ENCODE measurements around the gene FXYD7.
A peak's percentile ranks its signal among the peaks of the same experiment; 100 is the strongest.
"Not testable (repeated sequence)": the region's sequence is repeated elsewhere in the genome, so short reads cannot be mapped to it uniquely, and the experiment has no call there.

FXYD7 gene

DNA sequence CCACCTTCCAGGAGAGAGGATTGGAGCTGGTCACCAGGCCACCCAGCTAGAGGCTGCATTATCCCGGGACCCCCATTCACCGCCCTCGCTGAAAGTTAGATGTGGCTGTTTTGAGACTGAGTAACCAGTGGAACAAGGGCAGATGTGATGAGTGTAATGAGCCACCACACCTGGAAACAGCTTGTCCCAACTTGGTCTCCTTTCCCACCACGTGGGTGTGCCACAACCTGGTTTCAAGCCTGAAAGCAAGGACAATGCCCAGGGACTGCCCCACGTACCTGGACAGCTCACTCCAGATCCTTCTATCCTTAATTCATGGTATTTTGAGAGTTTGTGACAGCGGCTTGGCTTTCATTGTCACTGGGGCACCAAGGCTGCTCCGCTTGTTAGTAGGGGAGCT, 15.2 kb upstream of the FXYD7 start:
- Histone ChIP-seq H3K27me3 (replicated peaks; ENCODE audit: control insufficient read depth, insufficient read depth, low read length, poor library complexity, severe bottlenecking) (no peaks in the 10 kb centered on the region), H3K27ac (ENCODE audit: insufficient read depth, low read length, poor library complexity, severe bottlenecking) (no peak overlapping the region), H3K36me3 (ENCODE audit: control insufficient read depth, insufficient read depth, low read length) (no peaks in the 10 kb centered on the region), H3K9me3 (ENCODE audit: control insufficient read depth, low read length) (no peaks in the 10 kb centered on the region), H3K4me3 (ENCODE audit: insufficient read depth, low read depth, low read length, poor library complexity, severe bottlenecking) (no peak overlapping the region), H3K4me1 (ENCODE audit: control insufficient read depth, insufficient read depth, low read length, poor library complexity, severe bottlenecking) (peaks cover 5% of the 10 kb centered on the region)
- DNase-seq: no peak

DNA sequence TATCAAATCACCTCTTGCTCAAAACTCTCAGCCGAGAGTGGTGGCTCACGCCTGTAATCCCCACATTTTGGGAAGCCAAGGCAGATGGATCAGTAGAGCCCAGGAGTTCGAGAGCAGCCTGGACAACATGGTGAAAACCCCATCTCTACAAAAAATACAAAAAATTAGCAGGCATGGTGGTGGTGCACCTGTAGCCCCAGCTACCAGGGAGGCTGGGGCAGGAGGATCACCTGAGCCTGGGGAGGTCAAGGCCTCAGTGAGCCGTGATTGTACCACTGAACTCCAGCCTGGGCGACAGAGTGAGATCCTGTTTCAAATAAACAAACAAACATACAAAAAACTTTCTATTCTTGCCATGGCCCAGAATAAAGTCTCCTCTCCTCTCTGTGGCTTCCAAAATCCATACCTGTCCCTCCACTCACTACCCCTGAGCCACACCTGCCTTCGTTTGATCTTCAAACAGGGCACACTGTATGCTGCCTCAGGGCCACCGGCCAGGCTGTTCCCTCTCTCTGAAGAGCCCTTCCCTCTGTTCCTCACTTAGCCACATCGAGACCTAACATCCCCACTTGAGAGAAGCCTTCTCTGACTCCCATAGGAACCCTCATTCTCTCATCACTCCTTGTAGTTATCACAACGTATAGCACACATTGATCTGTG, 14.5 kb upstream of the FXYD7 start:
- Histone ChIP-seq H3K4me1 (ENCODE audit: control insufficient read depth, insufficient read depth, low read length, poor library complexity, severe bottlenecking) (peaks cover 5% of the 10 kb centered on the region), H3K36me3 (ENCODE audit: control insufficient read depth, insufficient read depth, low read length) (no peaks in the 10 kb centered on the region), H3K27ac (ENCODE audit: insufficient read depth, low read length, poor library complexity, severe bottlenecking) (no peak overlapping the region), H3K9me3 (ENCODE audit: control insufficient read depth, low read length) (no peaks in the 10 kb centered on the region), H3K27me3 (replicated peaks; ENCODE audit: control insufficient read depth, insufficient read depth, low read length, poor library complexity, severe bottlenecking) (no peaks in the 10 kb centered on the region), H3K4me3 (ENCODE audit: insufficient read depth, low read depth, low read length, poor library complexity, severe bottlenecking) (no peak overlapping the region)
- DNase-seq: no peak

DNA sequence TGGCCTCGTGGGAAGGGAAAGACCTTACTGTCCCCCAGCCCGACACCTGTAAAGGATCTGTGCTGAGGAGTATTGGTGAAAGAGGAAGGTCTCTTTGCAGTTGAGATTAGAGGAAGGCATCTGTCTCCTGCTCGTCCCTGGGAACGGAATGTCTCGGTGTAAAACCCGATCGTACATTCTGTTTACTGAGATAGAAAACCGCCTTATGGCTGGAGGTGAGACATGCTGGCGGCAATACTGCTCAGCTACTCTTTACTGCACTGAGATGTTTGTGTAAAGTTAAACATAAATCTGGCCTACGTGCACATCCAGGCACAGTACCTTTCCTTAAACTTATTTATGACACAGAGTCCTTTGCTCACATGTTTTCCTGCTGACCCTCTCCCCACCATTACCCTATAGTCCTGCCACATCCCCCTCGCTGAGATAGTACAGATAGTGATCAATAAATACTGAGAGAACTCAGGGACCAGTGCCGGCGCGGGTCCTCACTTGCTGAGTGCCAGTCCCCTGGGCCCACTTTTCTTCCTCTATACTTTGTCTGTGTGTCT, 13.3 kb upstream of the FXYD7 start:
- H3K27me3 ChIP-seq (replicated peaks; ENCODE audit: control insufficient read depth, insufficient read depth, low read length, poor library complexity, severe bottlenecking); H3K36me3 ChIP-seq (ENCODE audit: control insufficient read depth, insufficient read depth, low read length); H3K4me3 ChIP-seq (ENCODE audit: insufficient read depth, low read depth, low read length, poor library complexity, severe bottlenecking); H3K9me3 ChIP-seq (ENCODE audit: control insufficient read depth, low read length); H3K4me1 ChIP-seq (ENCODE audit: control insufficient read depth, insufficient read depth, low read length, poor library complexity, severe bottlenecking); DNase-seq; H3K27ac ChIP-seq (ENCODE audit: insufficient read depth, low read length, poor library complexity, severe bottlenecking): not testable (repeated sequence)

DNA sequence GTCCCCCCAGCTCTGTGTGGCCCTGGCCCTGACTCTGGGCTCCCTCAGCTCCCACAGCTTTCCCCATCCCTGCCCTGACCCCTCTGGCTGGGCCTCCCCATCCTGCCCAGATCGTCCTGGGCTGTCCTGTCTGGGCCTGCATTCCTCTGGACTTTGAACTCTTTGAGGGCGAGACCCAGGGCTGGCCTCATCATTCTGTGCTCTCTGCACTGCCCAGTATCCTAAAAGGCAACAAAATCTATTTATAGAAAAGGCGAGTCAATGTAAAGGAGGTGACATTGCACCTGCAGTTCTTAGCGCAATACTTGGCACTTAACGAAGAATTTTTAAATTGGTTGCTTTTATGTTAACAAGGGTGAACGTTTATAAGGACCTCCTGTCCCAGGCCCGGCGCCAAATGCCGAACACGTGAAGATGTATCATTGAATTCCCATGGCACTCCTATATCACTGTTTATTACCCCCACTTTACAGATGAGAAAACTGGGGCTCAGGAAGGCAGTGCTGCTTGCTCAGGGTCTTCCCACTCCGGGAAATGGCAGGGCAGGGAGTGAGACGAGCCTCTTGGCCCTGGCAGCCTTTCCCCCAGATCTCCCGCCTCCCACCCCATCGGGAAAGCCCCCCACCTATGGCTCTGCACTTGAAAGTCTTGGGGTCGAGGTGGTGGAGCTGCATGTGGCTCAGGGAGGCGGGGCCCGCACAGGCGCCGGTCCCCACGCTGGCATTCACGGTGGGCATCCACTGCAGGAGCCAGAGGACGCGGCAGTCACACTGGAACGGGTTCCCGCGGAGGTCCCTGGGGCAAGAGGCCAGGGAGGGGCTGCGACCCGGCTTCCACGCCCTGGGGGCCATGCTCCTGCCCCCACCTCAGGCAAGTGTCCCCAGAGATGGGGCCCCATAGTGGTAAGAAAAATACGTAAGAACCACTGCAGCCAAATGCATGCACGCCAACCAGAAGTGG, 12.0 kb upstream of the FXYD7 start:
- Histone ChIP-seq H3K27ac (ENCODE audit: insufficient read depth, low read length, poor library complexity, severe bottlenecking) (no peak overlapping the region), H3K27me3 (replicated peaks; ENCODE audit: control insufficient read depth, insufficient read depth, low read length, poor library complexity, severe bottlenecking) (no peaks in the 10 kb centered on the region), H3K36me3 (ENCODE audit: control insufficient read depth, insufficient read depth, low read length) (no peaks in the 10 kb centered on the region), H3K4me3 (ENCODE audit: insufficient read depth, low read depth, low read length, poor library complexity, severe bottlenecking) (no peak overlapping the region), H3K4me1 (ENCODE audit: control insufficient read depth, insufficient read depth, low read length, poor library complexity, severe bottlenecking) (no peaks in the 10 kb centered on the region), H3K9me3 (ENCODE audit: control insufficient read depth, low read length) (no peaks in the 10 kb centered on the region)
- DNase-seq: no peak

DNA sequence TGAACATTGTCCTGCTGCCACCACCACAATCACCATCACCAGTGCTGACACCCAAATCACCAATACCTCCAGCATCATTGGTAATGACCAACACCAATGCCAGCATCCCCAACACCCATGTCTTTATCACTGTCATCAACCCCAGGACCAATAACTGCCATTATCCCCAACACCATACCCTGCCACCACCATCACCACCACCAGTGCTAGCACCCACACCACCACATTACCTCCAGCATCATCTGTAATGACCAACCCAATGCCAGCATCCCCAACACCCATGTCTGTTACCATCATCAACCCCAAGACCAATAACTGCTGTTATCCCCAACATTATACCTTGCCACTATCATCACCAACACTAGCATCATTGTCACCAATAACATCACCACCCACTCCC, 10.8 kb upstream of the FXYD7 start:
- Histone ChIP-seq H3K27me3 (replicated peaks; ENCODE audit: control insufficient read depth, insufficient read depth, low read length, poor library complexity, severe bottlenecking) (no peaks in the 10 kb centered on the region), H3K4me3 (ENCODE audit: insufficient read depth, low read depth, low read length, poor library complexity, severe bottlenecking) (no peak overlapping the region), H3K4me1 (ENCODE audit: control insufficient read depth, insufficient read depth, low read length, poor library complexity, severe bottlenecking) (no peaks in the 10 kb centered on the region), H3K27ac (ENCODE audit: insufficient read depth, low read length, poor library complexity, severe bottlenecking) (no peak overlapping the region), H3K36me3 (ENCODE audit: control insufficient read depth, insufficient read depth, low read length) (no peaks in the 10 kb centered on the region), H3K9me3 (ENCODE audit: control insufficient read depth, low read length) (no peaks in the 10 kb centered on the region)
- DNase-seq: no peak

DNA sequence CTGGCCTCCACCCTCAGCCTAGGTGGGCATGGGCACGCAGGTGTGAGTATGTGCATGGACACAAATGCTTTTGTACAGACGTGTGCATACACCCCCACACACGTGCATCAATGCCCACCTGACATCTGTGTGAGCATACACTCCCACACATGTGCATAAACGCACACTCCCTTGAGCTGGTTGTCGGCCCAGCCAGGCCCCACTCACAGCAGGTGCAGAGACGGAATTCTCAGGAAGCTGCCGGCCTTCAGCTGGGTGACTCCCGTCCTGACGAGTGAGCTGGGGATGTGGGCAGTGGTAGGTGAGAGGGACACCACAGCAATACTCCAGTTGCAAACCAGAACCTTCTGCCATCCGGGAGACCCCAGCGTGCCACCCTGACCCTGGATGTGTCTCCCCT, 9.2 kb upstream of the FXYD7 start:
- H3K4me3 ChIP-seq (ENCODE audit: insufficient read depth, low read depth, low read length, poor library complexity, severe bottlenecking): no peak overlapping the region
- no peaks in the 10 kb centered on the region for H3K9me3 ChIP-seq (ENCODE audit: control insufficient read depth, low read length)
- H3K27me3 ChIP-seq (replicated peaks; ENCODE audit: control insufficient read depth, insufficient read depth, low read length, poor library complexity, severe bottlenecking): no peaks in the 10 kb centered on the region
- H3K27ac ChIP-seq (ENCODE audit: insufficient read depth, low read length, poor library complexity, severe bottlenecking): no peak overlapping the region
- H3K36me3 ChIP-seq (ENCODE audit: control insufficient read depth, insufficient read depth, low read length): no peaks in the 10 kb centered on the region
- H3K4me1 ChIP-seq (ENCODE audit: control insufficient read depth, insufficient read depth, low read length, poor library complexity, severe bottlenecking): no peaks in the 10 kb centered on the region
- no peak for DNase-seq

DNA sequence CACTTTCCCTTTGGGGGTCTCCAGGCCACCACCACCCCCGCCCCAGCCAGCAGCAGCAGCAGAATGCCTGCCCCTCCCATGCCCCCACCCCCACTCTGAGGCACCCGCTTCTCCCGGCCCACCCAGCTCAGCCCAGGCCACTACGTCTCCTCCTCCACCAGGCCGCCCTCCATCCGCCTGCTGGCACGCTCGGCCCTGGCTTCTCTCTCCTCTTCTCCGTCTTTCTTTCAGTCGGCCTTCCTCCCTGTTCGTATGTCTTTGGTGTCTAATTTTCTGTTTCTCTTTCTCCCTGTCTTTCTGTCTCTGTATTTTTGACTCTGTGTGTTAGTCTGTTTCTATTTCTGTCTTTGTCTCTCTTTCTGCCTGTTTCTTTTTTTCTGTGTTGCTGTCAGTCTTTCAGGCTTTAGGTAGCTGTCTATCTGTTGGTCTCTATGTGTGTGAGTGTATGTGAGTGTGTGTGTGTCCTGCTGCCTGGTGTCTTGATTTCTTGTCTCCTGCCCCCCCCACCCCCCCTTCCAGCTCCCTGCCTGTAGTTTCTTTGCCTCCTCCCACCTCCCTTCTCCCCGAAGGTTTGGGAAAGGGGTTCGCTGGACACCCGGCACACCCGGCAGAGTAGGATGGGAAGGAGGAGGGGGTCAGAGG, 8.3 kb upstream of the FXYD7 start, which contains the start of gene LGI4:
Gene LGI4 (minus strand): TSS at position 459 of the 642 bp plus-strand sequence. CDS start 379 bp downstream, at position 80.
- Histone ChIP-seq H3K27ac (ENCODE audit: insufficient read depth, low read length, poor library complexity, severe bottlenecking) (no peak within 1 kb of the TSS), H3K4me1 (ENCODE audit: control insufficient read depth, insufficient read depth, low read length, poor library complexity, severe bottlenecking) (no peaks in the 10 kb centered on the region), H3K9me3 (ENCODE audit: control insufficient read depth, low read length) (no peaks in the 10 kb centered on the region), H3K36me3 (ENCODE audit: control insufficient read depth, insufficient read depth, low read length) (no peaks in the 10 kb centered on the region), H3K4me3 (ENCODE audit: insufficient read depth, low read depth, low read length, poor library complexity, severe bottlenecking) (no peak within 1 kb of the TSS), H3K27me3 (replicated peaks; ENCODE audit: control insufficient read depth, insufficient read depth, low read length, poor library complexity, severe bottlenecking) (no peaks in the 10 kb centered on the region)
- DNase-seq: no peak

DNA sequence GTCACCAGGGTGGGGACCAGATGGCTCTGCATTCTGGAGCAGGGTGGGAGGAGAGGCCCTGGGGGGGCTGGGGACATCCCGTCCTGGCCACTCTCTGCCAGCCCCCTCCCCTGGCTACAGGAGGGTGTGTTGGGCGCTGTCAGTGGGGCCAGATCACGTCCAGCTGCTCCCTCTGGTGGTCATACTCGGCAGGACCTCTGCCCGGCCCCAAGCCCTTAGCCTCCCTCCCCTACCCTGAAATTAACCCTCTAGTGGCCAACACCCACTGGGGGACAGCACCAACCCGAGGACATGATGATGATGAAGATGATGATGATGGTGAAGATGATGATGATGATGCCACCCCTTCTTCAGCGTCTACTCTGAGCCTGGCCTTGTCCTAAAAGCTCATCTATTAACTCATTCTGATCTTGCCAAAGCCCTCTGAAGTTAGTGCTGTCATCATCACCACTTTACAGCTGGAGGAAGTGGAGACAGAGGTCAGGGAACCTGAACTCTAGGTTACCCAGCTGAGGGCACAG, 7.6 kb upstream of the FXYD7 start:
- no peaks in the 10 kb centered on the region for H3K9me3 ChIP-seq (ENCODE audit: control insufficient read depth, low read length)
- no peaks in the 10 kb centered on the region for H3K27me3 ChIP-seq (replicated peaks; ENCODE audit: control insufficient read depth, insufficient read depth, low read length, poor library complexity, severe bottlenecking)
- no peaks in the 10 kb centered on the region for H3K36me3 ChIP-seq (ENCODE audit: control insufficient read depth, insufficient read depth, low read length)
- H3K4me1 ChIP-seq (ENCODE audit: control insufficient read depth, insufficient read depth, low read length, poor library complexity, severe bottlenecking): peaks cover 1% of the 10 kb centered on the region
- H3K4me3 ChIP-seq (ENCODE audit: insufficient read depth, low read depth, low read length, poor library complexity, severe bottlenecking): no peak overlapping the region
- no peak overlapping the region for H3K27ac ChIP-seq (ENCODE audit: insufficient read depth, low read length, poor library complexity, severe bottlenecking)
- peak in 1 of 3 donors; percentile 36 for DNase-seq

DNA sequence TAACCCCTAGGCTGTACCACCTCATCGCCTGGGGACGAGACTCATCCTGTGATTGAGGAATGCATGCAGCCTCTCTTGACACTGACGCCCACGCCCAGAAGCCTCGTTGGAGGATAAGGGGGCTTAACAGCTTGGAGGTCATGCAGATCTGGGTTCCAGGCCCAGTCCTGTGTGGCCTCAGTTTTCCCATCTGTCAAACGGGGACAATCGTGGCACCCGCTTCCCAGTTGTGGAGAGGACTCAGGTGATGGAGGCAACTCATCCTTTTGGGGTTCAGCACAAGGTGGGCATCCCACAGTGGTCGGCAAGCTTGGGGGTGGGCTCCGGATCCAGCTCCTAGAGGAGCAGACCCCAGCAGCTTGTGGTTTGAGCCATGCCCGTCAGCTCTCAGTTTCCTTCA, 6.8 kb upstream of the FXYD7 start:
- H3K4me3 ChIP-seq (ENCODE audit: insufficient read depth, low read depth, low read length, poor library complexity, severe bottlenecking): no peak overlapping the region
- H3K27ac ChIP-seq (ENCODE audit: insufficient read depth, low read length, poor library complexity, severe bottlenecking): no peak overlapping the region
- no peak for DNase-seq
- H3K9me3 ChIP-seq (ENCODE audit: control insufficient read depth, low read length): no peaks in the 10 kb centered on the region
- H3K4me1 ChIP-seq (ENCODE audit: control insufficient read depth, insufficient read depth, low read length, poor library complexity, severe bottlenecking): peaks cover 8% of the 10 kb centered on the region
- no peaks in the 10 kb centered on the region for H3K36me3 ChIP-seq (ENCODE audit: control insufficient read depth, insufficient read depth, low read length)
- no peaks in the 10 kb centered on the region for H3K27me3 ChIP-seq (replicated peaks; ENCODE audit: control insufficient read depth, insufficient read depth, low read length, poor library complexity, severe bottlenecking)
